GM18858 (cell line): ENCODE results near the gene FAM163B.

Source experiments
- ATAC-seq: cut with Tn5 transposase; IDR thresholded peaks from one replicate; pipeline ENCODE4 v1.9.1; 2021; ENCODE audit not compliant: unreplicated experiment

Gene FAM163B

GRCh38 chr9:133529457-133529856 is 79.7 kb downstream of the FAM163B start:
- no peak for ATAC-seq

- no peak for ATAC-seq
Observed at GRCh38 chr9:133528876-133529241, 80.3 kb downstream of the FAM163B start.

GRCh38 chr9:133528001-133528875 is 81.0 kb downstream of the FAM163B start:
- ATAC-seq: no peak

GRCh38 chr9:133527444-133527920 is 81.7 kb downstream of the FAM163B start:
- ATAC-seq: no peak
